Keratinocyte (primary cell): ENCODE data around the gene NATD1. TPM values are rescaled to one million over a fixed set of nuclear protein-coding genes. Genes with fewer than 3 reads are reported as not detected.

Source experiments
- DNase-seq: peaks from one replicate; pipeline ENCODE4 v3.0.0-alpha.2; 2011; ENCODE audit warnings: low read depth, missing footprints, low spot score
- FAIRE-seq: peaks from 2 replicates; lab custom pipeline; 2011; peaks lifted over from hg19 to GRCh38; lab: Jason Lieb, UNC
- H2AFZ ChIP-seq: 2 replicates; pipeline ENCODE4 v1.6.0; 2012; ENCODE audit warnings: low read length, control low read depth, inconsistent platforms; ENCODE audit not compliant: control insufficient read depth
- H3K27ac ChIP-seq: 2 replicates; pipeline ENCODE4 v1.5.1; 2011; ENCODE audit warnings: low read length; ENCODE audit not compliant: control insufficient read depth, insufficient read depth
- H3K27me3 ChIP-seq: 3 replicates; pipeline ENCODE4 v1.6.0; 2011; ENCODE audit warnings: low read length; ENCODE audit not compliant: control insufficient read depth, insufficient read depth; ENCODE audit errors: extremely low read depth
- H3K36me3 ChIP-seq, 2 experiments: 2 replicates in 1 of 2; 3 replicates in 1 of 2; pipeline ENCODE4 v1.5.1; 2011; ENCODE audit warnings: low read length in 2 of 2, mild to moderate bottlenecking in 1 of 2; ENCODE audit not compliant: control insufficient read depth in 2 of 2, insufficient read depth in 2 of 2; ENCODE audit errors: extremely low read depth in 1 of 2
- H3K4me1 ChIP-seq: 3 replicates; pipeline ENCODE4 v1.5.1; 2011; ENCODE audit warnings: low read length; ENCODE audit not compliant: control insufficient read depth, insufficient read depth; ENCODE audit errors: extremely low read depth
- H3K4me2 ChIP-seq: 3 replicates; pipeline ENCODE4 v1.6.0; 2011; ENCODE audit warnings: low read depth, low read length; ENCODE audit not compliant: control insufficient read depth, insufficient read depth; ENCODE audit errors: extremely low read depth
- H3K4me3 ChIP-seq, 3 experiments: fragments of 200-600 bp in 1 of 3; sonication (generic) in 1 of 3; 2 replicates in 2 of 3; 3 replicates in 1 of 3; pipeline ENCODE4 v1.5.1; 2011 to 2016; ENCODE audit warnings: low read length in 3 of 3, mild to moderate bottlenecking in 3 of 3, control low read depth in 2 of 3, inconsistent platforms in 1 of 3, low read depth in 1 of 3, mixed read lengths in 1 of 3, mixed run types in 1 of 3, moderate library complexity in 1 of 3; ENCODE audit not compliant: control insufficient read depth in 2 of 3, insufficient read depth in 2 of 3; ENCODE audit errors: extremely low read depth in 1 of 3
- H3K79me2 ChIP-seq: 2 replicates; pipeline ENCODE4 v1.6.0; 2012; ENCODE audit warnings: low read length; ENCODE audit not compliant: control insufficient read depth, insufficient read depth
- H3K9ac ChIP-seq: 3 replicates; pipeline ENCODE4 v1.6.0; 2011; ENCODE audit warnings: low read length; ENCODE audit not compliant: control insufficient read depth, insufficient read depth; ENCODE audit errors: extremely low read depth
- H3K9me1 ChIP-seq: 3 replicates; pipeline ENCODE4 v1.6.0; 2011; ENCODE audit warnings: low read length; ENCODE audit not compliant: control insufficient read depth, insufficient read depth; ENCODE audit errors: extremely low read depth
- H3K9me3 ChIP-seq: 2 replicates; pipeline ENCODE4 v1.5.1; 2012; ENCODE audit warnings: low read depth, low read length; ENCODE audit not compliant: control insufficient read depth
- H4K20me1 ChIP-seq: 3 replicates; pipeline ENCODE4 v1.6.0; 2011; ENCODE audit warnings: low read length; ENCODE audit not compliant: control insufficient read depth, insufficient read depth; ENCODE audit errors: extremely low read depth
- CTCF ChIP-seq, 3 experiments: IDR thresholded peaks in 1 of 3; conservative IDR thresholded peaks in 1 of 3; optimal IDR thresholded peaks in 1 of 3; 2 replicates in 2 of 3; 3 replicates in 1 of 3; pipeline versions ENCODE3 to v1.5.1; 2011; ENCODE audit warnings: low read length in 3 of 3, mild to moderate bottlenecking in 3 of 3, moderate library complexity in 2 of 3, control low read depth in 1 of 3, inconsistent platforms in 1 of 3; ENCODE audit not compliant: insufficient read depth in 2 of 3; ENCODE audit errors: extremely low read depth in 1 of 3
- EZH2 ChIP-seq: IDR thresholded peaks from one replicate; pipeline ENCODE4 v1.6.1; 2012; ENCODE audit warnings: inconsistent platforms, mild to moderate bottlenecking, low read length, moderate library complexity
- dilution Hi-C: fragments of 300-500 bp; cut with MboI; formaldehyde crosslinking; loops from one replicate; pipeline ENCODE4 v1.7.0; 2020; ENCODE audit warnings: low sequenced_read_pairs; ENCODE audit not compliant: extremely low pct_ligation_motif_present
- polyA plus RNA-seq, 5 experiments: library from polyadenylated mRNA; depleted of rRNA in 3 of 5; stranded (reverse) in 3 of 5; stranded (forward) in 1 of 5; unstranded in 1 of 5; fragments of >200 nt; gene quantifications; 1 replicate in 1 of 5; 2 replicates in 3 of 5; 3 replicates in 1 of 5; pipeline versions ENCODE4 v1.2.1 to v1.2.3, GENCODE V29; 2011 to 2012; ENCODE audit warnings: missing spikeins in 2 of 5, low read depth in 1 of 5, low replicate concordance in 1 of 5

Gene NATD1
- polyA plus RNA-seq, 1 donor (not counting 4 experiments of a cell fraction or from before 2014, with no cell fraction given): 1.5 TPM

- no peak for FAIRE-seq
- dilution Hi-C loops: no loop called here
Measured at GRCh38 chr17:21275579-21276263, 22.5 kb upstream of the NATD1 start.

GRCh38 chr17:21275047-21275578 is 21.9 kb upstream of the NATD1 start:
- TF ChIP-seq CTCF (optimal IDR thresholded peaks at IDR 0.05 in 1 of 3, IDR thresholded peaks at IDR 0.05 in 1 of 3, conservative IDR thresholded peaks at IDR 0.05 in 1 of 3; ENCODE audit: extremely low read depth in 1 of 3, insufficient read depth in 2 of 3, low read length in 3 of 3): no peak
- TF ChIP-seq EZH2: no peak
- no peaks in the 10 kb centered on the region for H4K20me1 ChIP-seq
- no peaks in the 10 kb centered on the region for H3K79me2 ChIP-seq
- H3K4me2 ChIP-seq: peak overlapping the region; percentile 85
- peak overlapping the region; percentile 86 for H2AFZ ChIP-seq
- no peak overlapping the region for H3K27ac ChIP-seq
- dilution Hi-C loops: no loop called here
- H3K4me3 ChIP-seq: peak overlapping the region; percentile 46 to 70 (median 64)
- H3K9me1 ChIP-seq: no peaks in the 10 kb centered on the region
- FAIRE-seq (no peak), DNase-seq (no peak)
- peak overlapping the region; percentile 64 for H3K9ac ChIP-seq
- no peaks in the 10 kb centered on the region for H3K36me3 ChIP-seq
- H3K4me1 ChIP-seq: peaks cover 16% of the 10 kb centered on the region
- H3K27me3 ChIP-seq: no peaks in the 10 kb centered on the region
- no peaks in the 10 kb centered on the region for H3K9me3 ChIP-seq

More at GRCh38 chr17:21275579-21276263, 22.5 kb upstream of the NATD1 start:
- Histone ChIP-seq H3K9ac (peak overlapping the region; percentile 64), H4K20me1 (no peaks in the 10 kb centered on the region), H3K9me3 (no peaks in the 10 kb centered on the region), H3K79me2 (no peaks in the 10 kb centered on the region), H3K4me3 (peak overlapping the region; percentile 46 to 70 (median 64)), H3K9me1 (no peaks in the 10 kb centered on the region), H3K27ac (no peak overlapping the region), H3K27me3 (no peaks in the 10 kb centered on the region), H3K4me1 (peaks cover 16% of the 10 kb centered on the region), H2AFZ (peak overlapping the region; percentile 95), H3K4me2 (peak overlapping the region; percentile 85), H3K36me3 (no peaks in the 10 kb centered on the region)
- TF ChIP-seq CTCF (optimal IDR thresholded peaks at IDR 0.05 in 1 of 3, IDR thresholded peaks at IDR 0.05 in 1 of 3, conservative IDR thresholded peaks at IDR 0.05 in 1 of 3; ENCODE audit: extremely low read depth in 1 of 3, insufficient read depth in 2 of 3, low read length in 3 of 3) (no peak), EZH2 (no peak)
- no peak for DNase-seq
